Germinal center (tissue), 1 donor: ENCODE results near the gene DDIT4.
"Not testable (repeated sequence)": the region's sequence is repeated elsewhere in the genome, so short reads cannot be mapped to it uniquely, and the experiment has no call there.

Experiments
- DNase-seq: peaks from one replicate; pipeline ENCODE4 v3.0.0; 2012; ENCODE audit warnings: mixed read lengths, low spot score

The DDIT4 gene

DNA sequence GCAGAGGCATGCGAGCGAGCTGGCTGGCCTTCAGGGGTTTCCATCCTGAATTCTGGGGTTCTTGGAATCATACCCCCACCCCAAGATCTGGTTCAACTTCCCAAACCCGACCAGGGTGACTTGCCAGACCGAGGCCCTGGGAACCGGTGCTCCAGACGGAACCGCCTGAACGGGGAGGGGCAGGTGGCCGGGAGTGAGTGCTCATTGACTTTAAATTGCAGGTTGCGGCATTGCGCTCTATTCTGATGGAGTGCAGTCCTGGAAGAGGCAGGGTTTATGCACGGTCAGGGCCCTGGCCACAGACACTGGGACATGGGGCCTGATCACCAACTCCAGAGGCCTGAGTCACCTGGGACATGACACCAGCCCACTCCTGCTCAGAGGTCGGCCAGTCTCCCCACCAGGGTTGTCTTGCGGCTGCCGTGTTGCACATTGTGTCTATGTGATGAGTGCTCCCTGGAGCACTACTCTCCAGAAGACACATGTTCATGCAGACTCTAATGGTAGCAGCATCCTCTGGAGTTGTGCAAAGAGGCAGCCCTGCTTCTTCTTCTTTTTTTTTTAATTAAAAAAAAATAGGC lies 5.8 kb upstream of the DDIT4 start:
- DNase-seq, result no peak

DNA sequence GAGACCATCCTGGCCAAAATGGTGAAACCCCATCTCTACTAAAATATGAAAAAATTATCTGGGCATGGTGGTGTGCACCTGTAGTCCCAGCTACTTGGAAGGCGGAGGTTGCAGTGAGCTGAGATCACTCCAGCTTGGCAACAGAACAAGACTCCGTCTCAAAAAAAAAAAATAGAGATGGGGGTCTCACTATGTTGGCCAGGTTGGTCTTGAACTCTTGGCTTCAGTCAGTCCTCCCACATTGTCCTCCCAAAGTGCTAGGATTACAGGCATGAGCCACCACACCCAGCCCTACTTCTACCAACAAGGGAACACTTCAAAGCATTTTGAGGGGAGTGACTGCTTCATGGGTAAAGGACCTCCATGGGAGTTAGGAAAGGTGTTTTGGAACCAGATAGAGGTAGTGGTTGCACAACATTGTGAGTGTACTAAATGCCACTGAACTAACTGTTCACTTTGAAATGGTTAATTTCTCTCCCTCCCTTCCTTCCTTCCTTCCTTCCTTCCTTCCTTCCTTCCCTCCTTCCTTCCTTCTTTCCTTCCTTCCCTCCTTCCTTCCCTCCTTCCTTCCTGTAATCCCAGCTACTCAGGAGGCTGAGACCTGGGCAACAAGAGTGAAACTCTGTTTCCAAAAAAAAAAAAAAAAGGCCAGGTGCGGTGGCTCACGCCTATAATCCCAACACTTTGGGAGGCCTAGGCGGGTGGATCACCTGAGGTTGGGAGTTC lies 5.1 kb upstream of the DDIT4 start:
- DNase-seq, result not testable (repeated sequence)

DNA sequence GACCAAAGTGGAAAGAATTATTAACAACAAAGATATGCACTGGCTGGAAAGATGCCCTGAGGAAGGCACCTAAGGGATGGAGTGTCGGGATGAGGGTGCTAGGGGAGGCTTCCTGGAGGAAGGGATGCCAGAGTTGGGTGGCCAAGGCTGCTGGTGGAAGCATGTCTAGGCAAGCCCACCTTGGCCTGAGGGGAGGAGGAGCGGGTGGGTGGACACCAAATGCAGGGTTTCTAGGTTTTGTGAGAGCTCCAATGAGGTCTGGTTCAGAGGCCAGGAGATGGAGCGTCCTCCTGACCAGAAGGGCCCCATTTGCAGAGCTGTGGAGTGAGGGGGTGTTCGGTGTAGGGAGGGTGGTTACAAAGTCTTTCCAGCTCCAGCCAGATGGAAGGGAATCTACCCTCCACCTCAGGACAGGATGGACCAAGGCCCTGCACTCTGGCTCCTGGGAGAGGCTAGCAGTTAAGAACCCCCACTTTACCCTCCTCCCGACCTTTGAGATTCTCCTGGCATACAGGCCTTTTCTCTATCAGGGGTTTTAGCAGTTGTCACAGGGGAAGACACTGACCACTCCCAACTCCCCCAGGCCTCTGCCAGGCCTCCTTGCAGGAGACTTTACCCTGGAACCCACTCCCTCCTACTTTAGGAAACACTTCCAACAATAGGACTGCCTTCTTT lies 3.0 kb upstream of the DDIT4 start:
- DNase-seq, result no peak

DNA sequence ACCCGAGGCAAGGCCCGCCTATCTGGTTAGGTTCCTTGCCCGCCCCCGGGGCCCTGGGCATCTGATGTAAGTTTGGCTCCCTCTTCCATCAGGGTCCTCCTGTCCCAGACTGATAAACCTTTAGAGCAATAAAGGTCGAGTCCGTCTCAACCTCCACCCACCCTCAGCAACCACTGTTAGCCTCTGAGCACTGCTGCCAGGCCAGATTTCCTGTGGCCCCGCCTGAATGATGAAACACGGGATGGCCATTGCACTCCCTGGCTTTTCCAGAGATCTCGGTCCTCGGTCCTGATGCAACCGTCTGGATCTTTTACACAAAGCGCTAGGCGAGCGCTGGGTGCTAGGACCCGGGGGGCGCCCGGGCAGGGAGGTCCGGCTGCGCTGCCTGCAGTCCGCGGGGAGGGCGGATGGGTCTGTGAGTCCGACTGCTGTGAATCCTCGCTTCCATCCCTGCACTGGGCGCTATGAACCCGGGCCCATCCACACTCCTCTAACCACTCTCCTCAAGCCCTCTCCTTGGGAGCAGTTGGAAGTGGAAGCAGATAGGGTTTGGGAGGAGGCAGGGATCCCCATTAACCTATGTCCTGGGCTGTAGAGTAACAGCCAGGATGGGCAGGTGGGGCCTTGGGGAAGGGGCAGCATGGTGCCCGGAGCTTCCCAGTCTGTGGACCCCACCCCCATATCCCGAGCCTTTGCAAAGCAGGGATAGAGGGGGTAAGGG lies 875 bp upstream of the DDIT4 start:
- DNase-seq, result peak; percentile 57

DNA sequence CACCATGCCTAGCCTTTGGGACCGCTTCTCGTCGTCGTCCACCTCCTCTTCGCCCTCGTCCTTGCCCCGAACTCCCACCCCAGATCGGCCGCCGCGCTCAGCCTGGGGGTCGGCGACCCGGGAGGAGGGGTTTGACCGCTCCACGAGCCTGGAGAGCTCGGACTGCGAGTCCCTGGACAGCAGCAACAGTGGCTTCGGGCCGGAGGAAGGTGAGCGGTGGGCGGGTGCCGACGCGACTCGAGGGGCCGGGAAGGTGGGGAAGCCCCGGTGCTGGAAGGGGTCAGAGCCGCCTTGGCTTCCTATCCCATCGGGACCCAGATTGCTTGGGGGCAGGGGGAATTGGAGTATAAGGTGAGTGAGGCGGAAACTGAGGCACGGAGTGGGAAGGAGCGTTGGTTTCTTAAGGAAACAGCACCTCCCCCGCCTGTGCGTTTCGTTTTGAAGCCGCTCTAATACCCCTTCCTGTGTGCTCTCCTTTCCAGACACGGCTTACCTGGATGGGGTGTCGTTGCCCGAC lies 547 bp downstream of the DDIT4 start:
- no peak for DNase-seq

DNA sequence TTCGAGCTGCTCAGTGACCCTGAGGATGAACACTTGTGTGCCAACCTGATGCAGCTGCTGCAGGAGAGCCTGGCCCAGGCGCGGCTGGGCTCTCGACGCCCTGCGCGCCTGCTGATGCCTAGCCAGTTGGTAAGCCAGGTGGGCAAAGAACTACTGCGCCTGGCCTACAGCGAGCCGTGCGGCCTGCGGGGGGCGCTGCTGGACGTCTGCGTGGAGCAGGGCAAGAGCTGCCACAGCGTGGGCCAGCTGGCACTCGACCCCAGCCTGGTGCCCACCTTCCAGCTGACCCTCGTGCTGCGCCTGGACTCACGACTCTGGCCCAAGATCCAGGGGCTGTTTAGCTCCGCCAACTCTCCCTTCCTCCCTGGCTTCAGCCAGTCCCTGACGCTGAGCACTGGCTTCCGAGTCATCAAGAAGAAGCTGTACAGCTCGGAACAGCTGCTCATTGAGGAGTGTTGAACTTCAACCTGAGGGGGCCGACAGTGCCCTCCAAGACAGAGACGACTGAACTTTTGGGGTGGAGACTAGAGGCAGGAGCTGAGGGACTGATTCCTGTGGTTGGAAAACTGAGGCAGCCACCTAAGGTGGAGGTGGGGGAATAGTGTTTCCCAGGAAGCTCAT lies 1.1 kb downstream of the DDIT4 start:
- peak; percentile 70 for DNase-seq

DNA sequence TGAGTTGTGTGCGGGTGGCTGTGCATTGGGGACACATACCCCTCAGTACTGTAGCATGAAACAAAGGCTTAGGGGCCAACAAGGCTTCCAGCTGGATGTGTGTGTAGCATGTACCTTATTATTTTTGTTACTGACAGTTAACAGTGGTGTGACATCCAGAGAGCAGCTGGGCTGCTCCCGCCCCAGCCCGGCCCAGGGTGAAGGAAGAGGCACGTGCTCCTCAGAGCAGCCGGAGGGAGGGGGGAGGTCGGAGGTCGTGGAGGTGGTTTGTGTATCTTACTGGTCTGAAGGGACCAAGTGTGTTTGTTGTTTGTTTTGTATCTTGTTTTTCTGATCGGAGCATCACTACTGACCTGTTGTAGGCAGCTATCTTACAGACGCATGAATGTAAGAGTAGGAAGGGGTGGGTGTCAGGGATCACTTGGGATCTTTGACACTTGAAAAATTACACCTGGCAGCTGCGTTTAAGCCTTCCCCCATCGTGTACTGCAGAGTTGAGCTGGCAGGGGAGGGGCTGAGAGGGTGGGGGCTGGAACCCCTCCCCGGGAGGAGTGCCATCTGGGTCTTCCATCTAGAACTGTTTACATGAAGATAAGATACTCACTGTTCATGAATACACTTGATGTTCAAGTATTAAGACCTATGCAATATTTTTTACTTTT lies 1.8 kb downstream of the DDIT4 start:
- no peak for DNase-seq

DNA sequence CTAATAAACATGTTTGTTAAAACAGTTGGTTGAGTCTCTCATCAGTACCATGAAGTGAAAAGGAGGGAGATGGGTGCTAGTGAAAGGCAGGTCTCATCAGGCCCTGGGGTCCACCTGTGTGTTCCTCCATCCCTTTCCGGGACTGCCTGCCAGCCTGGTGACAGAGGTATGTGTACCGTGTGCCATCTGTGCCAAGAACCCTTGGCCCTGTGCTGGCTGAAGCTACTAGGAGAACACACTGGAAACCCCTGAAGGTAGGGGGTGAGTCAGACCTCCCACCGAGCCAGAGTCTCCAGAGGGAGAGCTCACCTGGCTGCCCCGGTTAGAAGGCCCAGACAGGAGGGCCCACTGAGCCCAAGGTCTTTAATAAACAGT lies 2.3 kb downstream of the DDIT4 start:
- DNase-seq, result no peak

DNA sequence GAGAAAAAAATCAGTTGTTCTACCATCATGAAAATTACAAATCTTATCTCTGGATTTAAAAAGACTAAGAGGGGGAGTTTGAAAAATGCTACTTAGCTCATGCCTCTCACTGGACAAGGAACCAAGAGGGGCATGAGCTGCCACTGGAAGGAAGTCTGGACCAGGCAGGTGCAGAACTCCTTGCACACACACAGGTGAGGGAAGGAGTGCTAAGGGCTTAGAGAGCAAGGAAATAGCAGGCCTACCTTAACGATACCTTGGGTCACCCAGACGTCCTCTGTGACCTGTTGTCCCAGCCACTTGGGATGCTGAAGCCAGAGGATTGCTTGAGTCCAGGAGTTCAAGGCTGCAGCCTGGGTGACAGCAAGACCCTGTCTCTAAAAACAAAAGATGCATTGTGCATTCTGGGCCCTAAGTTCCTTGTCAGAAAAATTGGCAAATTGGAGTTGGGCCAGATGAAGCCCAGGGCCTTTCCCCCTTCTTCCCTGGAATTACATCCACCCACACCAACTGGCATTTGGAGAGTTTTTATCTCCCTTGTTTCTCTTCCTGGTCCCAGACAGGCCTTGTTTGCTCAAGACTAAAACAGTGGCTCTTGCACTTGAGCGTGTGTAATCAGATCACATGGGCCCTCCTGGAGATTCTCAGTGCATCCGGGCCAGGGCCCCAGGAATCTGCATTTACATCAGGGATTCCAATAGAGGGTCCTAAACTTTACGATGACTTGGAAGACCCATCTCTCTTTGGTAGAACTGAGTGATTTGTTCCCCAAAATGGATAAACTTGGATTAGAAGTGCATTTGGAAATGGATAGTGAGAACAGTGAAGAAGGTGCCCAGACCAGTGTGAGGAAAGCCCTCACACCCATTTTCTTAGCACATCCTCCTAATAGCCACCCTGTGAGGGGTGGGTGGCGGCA lies 3.0 kb downstream of the DDIT4 start:
- no peak for DNase-seq

DNA sequence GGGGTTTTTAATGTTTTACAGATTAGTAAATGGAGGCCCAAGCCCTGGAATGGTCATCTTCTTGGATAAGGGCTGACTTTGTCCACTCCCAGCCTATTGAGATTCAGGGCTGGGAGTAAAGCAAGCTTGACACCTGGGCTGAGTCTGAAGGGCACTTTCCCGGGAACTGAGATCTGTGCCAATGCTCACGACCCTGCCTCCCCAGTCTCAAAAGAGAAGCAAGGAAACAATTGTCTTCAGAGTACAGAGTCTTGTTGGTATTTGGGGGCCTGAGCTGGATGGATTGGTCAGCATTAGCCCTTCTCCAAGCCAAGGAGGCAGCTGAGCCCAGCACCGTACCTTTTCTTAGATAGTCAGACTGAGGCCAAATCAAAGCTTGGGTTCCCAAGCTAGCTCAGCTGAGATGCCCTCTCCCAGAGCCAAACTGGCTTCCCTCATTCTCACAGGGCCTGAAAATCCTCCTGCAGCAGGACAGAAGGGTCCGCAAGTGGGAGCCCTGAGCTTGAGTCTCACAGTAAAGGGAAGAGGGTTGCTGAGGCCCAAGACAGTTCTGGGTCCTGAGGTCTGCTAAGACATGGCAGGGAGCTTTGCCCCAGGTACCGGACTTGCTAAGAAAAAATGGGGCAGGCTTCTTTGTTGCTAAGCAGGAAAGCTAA lies 3.7 kb downstream of the DDIT4 start:
- no peak for DNase-seq

DNA sequence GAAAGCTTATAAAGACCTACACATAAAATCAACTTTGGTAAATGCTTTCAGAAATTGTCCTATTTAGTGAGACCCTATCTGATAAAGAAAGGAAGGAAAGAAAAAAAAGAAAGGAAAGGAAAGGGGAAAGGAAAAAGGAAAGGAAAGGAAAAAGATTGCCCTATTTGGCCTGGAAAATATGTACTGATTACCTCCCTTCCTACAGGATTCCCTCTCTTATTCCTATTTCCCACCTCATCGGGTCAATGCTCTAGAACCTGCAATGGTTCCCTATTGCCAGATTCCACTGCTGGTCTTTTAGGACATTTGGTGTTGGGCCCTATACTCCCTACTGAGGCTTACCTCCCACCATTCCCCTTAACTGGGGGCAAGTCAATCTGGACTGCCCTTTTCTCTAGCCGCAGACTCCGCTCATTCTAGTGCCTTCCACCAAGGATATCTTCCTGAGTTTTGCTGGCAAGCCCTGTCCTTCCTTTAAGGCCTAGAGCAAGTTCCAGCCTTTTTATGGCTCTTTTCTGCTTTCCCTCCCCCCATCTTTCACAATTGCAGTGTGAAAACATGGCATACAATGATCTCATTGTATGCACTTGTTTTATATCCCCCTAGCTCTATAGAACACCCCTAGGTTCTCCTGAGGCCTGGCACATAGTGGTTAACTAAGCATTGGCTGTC lies 4.4 kb downstream of the DDIT4 start:
- DNase-seq, result no peak

DNA sequence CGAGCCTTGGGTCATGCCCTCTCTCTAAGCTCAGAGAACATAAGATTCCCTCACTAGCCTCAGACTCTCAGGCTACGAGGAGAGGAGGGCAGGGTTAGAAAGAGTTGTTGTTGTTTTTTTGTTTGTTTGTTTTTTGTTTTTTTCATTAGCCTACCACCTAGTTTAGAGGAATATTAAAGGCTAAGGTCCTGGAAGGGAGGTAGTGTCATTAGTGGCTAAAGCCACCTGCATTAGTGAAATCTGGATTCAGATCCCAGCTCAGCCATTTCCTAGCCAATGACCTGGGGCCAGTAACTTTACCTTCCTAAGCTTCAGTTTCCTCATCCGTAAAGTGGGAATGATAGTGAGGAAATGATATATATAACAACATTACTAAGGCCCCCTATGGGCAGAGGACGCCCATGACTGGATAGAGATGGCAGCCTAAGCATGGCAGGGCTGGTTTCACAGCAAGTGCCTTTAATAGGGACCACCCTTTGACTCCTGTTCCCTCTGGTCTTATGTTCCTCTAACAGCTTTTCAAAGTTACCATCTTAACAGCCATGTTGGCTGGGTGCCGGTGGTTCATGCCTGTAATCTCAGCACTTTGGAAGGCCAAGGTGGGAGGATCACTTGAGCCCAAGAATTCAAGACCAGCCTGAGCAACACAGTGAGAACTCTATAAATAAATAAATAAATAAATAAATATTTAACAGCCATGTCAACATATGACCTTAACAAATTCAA lies 5.1 kb downstream of the DDIT4 start:
- no peak for DNase-seq

DNA sequence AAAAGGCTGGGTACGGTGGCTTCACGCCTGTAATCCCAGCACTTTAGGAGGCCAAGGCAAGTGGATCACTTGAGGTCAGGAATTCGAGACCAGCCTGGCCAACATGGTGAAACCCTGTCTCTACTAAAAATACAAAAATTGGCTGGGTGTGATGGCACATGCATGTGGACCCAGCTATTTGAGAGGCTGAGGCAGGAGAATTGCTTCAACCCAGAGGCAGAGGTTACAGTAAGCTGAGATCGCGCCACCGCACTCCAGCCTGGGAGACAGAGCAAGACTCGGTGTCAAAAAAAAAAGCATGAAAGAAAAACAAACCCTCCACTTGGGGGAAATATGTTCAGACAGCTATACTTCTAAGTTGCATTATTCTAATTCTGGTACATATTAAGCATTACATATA lies 5.9 kb downstream of the DDIT4 start:
- not testable (repeated sequence) for DNase-seq

DNA sequence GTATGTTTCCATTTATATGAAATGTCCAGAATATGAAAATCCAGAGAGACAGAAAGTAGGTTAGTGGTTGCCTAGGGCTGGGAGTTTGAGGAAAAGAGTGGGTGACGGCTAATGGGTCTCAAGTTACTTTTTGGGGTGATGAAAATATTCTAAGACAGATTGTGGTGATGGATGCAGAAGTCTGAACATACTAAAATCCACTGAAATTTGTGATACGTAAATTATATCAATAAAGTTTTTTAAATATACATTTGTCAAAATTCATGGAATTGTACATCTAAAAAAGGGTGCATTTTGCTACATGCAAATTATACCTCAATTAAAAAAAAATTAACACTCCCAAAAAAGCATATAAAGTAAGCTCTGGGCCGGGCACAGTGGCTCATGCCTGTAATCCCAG lies 9.4 kb downstream of the DDIT4 start:
- no peak for DNase-seq

DNA sequence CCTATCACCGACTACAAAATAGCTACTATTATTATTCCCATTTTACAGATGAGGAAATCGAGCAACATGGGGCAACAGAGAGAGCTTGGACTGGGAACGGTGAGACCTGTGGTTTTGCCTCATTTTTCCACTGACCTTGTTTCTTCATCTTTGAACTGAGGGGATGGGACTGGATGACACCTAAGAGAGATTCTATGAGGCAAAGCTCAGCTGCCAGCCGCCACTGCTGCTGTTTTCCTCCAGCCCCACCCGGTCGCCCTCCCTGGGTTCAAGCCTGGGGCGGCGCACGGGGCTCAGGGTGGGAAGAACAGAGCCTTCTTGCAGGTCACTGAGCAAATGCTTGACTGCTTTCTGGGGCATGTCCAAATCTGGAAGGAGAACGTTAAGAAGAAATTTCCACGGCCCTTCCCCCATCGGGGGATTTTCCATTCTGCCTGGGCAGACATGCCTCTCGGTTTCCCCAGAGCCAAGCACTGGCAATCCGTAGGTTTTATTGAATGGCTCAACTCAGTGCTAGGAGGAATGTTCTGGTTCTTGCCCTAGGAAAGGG lies 12.3 kb downstream of the DDIT4 start:
- DNase-seq, result no peak

DNA sequence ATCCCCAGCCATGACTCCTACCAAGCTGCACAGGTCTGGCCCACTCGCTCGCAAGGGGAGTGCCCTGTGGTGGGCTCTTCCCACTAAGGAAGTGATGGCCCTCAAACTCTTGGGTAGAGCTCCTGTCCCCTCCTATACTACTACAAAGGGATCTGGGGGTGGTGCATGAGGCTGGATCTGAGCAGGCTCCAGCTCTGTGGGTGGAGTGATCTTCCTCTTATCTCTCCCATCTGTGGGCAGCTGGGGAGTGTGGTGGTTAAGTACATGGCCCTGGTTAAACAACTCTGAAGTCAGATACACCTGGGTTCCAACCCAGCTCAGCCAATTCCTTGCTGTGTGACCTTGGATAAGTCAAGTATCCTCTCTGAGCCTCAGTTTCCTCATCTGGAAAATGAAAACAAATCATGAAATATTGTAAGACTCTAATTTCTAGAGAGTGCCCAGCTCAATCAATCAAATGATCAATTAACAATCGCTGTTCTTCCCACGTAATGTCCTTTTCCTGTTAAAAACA lies 17.4 kb downstream of the DDIT4 start:
- no peak for DNase-seq

DNA sequence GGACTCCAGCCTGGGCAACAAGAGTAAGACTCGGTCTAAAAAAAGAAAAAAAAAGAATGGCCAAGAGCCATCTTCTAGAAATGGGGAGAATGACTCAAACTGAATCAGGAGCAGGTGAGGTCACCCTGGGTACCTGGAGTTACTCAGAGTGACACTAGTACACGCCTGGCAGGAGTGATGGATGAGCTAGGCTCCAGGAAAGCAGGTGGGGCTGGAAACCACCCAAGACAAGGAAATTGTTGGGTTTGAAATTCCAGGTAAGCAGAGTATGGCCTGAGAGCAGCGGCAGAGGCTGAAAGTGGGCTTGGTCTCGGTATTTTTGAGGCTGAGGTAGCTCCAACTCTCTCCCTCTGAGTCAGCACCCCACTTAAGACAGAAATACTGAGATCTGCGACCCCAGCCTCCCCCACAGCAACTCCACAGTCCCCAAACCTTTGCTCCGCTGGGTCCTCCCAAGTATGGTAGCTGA lies 18.5 kb downstream of the DDIT4 start:
- DNase-seq, result no peak

DNA sequence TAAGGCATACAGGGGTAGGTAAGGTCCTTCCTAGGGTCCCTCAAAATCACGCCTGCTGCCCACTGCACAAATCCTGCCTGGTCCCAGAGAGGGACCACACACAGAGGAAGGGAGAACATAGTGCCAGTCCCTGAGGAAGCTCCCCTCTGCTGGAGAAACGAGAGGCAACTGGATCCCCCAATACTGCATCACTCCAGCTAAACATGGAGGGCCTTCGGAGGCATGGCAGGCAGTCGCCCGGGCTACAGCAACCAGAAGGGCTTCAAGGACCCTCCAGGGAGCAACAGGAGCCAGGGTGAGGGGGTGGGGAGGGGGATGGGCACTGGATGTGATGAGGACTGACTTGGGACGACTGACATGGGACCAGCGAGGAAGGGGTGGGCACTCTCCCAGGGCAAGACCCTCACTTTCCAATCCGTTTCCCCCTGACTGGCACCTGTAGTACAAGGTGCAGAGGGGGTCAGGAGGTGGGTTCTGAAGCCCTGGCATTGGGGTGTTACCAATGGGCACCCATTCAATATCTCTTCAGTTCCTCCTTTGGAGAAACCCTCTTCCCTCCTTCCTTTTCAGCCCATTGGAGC lies 21.7 kb downstream of the DDIT4 start:
- no peak for DNase-seq
